Stimulated activated CD8-positive, alpha-beta memory T cell treated with anti-CD3 and anti-CD28 coated beads, Interleukin-2, amount 100 ng/mL, for 1 hour (primary cell): ENCODE measurements around the gene CEP85L.

Source experiments
- DNase-seq, 2 donors: peaks; one replicate each; pipeline ENCODE4 v3.0.0-alpha.2; 2020; ENCODE audit warnings: low read depth in 2 of 2

Gene CEP85L

DNA sequence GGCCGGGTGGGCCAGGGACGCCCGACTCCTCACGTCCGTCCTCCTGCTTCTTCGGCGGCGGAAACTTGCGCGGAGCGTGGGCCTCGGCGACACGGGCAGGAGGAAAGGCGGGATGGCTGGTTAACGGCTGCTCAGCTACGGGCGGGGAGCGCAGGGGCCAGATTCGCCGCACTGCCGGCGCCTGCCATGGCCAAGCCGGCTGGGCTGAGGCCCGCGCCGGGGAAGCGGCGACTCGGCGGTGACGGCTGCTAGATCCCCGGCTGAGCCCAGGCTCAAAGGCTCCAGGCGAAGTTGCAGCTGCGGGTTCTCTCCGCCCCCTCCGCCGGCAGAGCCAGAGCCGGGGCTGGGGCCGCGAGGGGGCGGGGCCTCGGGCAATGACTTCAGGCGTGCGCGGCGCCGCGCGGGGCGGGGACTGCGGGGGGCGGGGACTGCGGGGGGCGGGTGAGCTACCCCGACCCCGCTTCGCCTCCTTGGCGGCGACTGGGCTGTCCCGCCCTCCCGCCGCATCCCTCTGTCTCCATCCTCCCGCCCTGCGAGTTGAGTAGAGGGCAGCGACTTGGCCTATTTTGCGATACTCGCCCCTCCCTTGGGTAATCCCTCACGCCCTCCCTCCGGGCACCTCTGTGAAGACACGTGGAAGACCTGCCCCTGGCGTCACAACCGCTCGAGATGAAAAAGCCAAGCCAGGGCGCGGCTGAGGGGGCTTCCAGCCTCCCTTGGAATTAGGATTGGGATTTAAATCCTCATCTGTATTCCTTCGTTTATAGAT is at the start of gene CEP85L:
CEP85L (minus strand) TSS at position 310 of the 769 bp plus-strand sequence. CDS start 322 bp downstream, outside the sequence.
- peak; percentile 77 to 85 for DNase-seq

DNA sequence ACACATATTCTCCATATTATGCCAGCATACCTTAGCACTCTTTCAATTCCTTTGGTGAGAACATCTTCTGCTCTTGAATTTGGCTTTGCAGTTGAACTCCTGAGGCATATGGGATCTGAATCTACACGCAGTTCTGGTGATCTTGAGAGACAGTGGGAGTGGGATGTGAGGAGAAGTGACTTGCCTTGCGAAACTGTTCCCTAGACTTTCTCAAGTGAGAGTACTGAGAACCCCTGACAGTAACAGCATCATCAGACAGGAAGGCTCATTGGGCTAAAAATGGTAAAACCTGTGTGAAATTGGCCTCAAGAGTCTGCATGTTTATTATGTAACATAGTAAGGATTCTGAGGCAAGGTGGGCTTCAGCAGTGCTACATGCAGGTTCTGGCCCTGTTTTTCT is 49.1 kb upstream of the CEP85L start:
- no peak for DNase-seq

- DNase-seq: no peak
Measured at GRCh38 chr6:118697554-118697953, 46.2 kb upstream of the CEP85L start.

DNA sequence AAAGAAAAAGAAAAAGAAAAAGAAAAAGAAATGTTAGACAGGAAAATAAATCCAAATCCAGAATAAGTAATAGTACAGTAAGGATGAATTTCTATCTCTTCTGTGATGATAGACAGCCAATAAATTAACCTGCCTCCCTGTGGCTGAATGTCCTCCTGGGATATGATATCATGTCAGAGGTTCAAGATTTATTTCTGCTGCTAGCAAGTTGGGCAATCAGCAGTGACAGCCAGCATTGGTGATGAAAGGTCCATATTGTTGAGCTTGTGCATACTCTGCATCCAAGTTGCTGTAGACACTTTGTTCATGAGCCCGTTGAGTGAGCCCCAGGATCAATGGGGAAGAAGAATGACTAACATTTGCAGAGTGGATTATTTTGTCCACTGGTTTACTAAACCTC is 44.9 kb upstream of the CEP85L start:
- no peak for DNase-seq

DNA sequence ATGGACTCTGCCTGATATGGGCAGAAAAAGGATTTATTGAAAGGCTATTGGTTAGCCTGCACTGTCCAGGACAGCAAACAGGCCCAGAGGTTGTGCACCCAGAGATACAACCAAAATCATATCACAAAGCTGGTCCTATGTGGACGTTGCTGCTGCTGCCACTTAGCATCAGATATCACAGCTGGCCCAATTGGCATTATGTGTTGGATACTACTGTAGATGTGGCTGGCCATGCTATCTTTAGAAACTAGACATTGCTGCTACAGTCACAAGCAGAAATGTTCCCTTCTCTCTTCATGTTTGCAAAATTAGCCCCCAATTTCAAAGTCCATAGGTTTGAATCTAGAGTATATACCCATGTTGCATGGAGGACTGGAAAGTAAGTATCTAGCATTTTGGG is 42.2 kb upstream of the CEP85L start:
- no peak for DNase-seq

- no peak for DNase-seq
Measured at GRCh38 chr6:118685823-118686449, 34.5 kb upstream of the CEP85L start.

GRCh38 chr6:118683881-118684872 is 32.8 kb upstream of the CEP85L start:
- no peak for DNase-seq

- DNase-seq: no peak
Measured at GRCh38 chr6:118680452-118681095, 29.2 kb upstream of the CEP85L start.

DNA sequence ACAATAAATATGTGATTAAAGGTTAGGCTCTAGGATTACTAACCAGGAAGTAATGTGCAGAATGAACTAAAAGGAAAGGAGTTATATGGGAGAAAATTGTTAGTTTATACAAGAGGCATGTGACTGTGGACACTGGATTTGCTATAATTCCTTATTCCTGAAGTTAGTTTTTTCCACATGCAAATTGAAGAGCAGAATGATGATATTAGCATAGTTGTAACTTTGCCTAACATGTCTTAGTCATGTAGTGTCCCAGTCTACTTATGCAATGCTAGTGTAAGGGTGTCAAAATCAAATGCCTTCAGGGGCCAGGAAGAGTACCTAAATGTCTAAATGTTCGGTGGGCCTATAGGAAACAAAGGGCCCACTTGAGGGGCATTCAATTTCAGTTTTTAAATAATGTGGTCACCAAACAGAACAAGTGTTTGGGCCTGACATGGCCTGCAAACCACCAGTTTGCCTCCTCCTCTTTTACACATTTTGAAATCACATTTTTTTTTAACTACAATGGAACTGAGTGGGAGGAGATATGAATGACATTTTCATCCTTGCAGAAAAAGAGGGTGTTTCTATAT is 28.0 kb upstream of the CEP85L start:
- no peak for DNase-seq

DNA sequence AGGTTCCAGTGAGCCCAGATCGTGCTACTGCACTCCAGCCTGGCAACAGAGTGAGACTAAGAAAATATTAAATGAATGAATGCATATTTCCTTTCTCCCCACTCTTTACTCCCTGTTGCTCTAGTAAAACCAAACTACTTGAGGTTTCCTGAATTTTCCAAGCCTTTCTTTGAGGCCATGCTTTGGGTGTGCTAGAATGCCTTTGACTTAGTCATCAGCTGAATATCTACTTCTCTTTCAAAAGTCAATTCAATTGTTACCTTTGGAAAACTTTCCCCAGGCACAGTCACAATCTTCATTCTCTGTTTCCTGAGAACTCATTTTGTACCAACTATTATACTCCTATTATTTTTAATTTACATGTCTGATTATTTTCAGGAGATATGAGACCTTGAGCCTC is 27.5 kb upstream of the CEP85L start:
- no peak for DNase-seq

- DNase-seq: no peak
Measured at GRCh38 chr6:118677193-118677592, 25.8 kb upstream of the CEP85L start.

- DNase-seq: no peak
Measured at GRCh38 chr6:118675225-118675624, 23.8 kb upstream of the CEP85L start.

DNA sequence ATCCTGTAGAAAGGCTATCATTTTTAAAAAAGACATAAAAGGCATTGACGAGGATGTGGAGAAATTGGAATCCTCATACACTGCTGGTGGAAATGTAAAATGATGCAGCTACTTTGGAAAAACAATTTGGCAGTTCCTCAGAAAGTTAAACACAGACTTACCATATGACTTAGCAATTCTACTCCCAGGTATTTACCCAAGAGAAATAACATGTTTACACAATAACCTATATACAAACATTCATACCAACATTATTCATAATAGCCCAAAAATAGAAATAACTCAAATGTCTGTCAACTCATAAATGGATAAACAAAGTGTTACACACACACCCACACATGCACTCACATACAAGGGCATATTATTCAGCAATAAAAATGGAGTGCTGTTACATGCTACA is 23.4 kb upstream of the CEP85L start:
- DNase-seq: no peak

DNA sequence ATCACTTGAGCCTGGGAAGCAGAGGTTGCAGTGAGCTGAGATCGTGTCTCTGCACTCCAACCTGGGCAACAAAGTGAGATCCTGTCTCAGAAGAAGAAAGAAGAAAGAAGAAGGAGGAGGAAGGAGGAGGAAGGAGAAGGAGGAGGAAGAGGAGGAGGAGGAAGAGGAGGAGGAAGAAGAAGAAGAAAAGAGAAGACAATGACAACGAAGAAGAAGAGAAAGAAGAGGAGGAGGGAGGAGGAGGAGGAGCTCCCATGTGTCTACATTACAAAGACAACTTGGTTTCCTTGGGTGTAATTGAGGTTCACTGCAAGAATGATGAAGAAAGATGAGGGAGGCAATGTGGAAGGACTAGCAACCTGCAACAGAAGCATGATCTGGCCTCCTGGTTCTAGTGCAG is 21.3 kb upstream of the CEP85L start:
- no peak for DNase-seq

- DNase-seq: no peak
Measured at GRCh38 chr6:118669561-118669960, 18.2 kb upstream of the CEP85L start.

DNA sequence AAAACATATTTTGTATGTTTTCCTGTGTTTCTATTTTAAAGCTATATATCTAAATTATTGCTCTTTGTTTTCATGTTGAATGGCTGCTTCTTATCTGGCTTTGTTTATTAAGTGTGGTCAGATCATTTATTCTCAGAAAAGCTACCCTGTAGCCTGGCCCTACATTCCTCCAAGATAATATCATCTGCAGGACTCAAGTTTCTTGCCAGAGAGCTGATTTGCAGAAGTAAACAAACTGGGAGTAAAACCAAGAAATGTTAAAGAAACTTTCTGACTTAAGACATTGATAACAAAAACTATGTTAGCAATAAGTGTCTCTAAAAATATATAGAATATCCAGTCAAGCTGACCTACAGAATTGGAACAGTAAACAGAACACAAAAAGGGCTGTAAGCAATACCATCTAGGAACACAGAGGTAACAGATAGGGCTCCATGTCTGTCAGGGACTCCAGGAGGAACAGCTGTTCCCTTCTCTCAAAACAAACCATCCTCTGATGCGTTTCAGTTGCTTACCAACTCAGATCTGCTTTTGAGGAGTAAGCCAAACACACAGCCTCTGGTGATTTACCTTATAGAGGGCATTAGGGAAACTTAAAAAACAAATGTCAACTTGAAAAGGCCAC is 17.5 kb upstream of the CEP85L start:
- DNase-seq: no peak

DNA sequence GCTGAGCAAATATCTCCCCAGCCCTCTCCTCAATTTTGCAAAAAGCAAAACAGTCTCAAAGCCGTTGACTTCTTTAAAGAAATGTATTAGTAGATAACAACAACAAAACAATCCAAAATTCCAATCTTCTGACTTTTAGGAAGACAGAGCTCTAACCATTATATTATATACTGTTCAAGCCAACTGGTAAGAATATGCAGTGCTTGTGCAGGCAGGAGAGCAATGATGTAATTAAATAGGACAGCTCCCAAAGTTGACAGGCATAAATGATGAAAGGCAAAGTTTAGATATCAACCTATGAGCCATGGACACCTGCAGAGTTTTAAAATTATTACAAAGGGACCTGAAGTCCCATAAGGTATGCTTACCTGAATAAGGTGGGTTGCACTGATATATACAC is 16.6 kb upstream of the CEP85L start:
- no peak for DNase-seq

GRCh38 chr6:118665011-118665410 is 13.6 kb upstream of the CEP85L start:
- DNase-seq: no peak

GRCh38 chr6:118663993-118664985 is 12.9 kb upstream of the CEP85L start:
- no peak for DNase-seq

- no peak for DNase-seq
Measured at GRCh38 chr6:118661831-118662230, 10.4 kb upstream of the CEP85L start.
